HG03442 (cell line): ENCODE measurements around the gene CISH.
A peak's percentile ranks its signal among the peaks of the same experiment; 100 is the strongest.

Source experiments
- ATAC-seq: cut with Tn5 transposase; IDR thresholded peaks from one replicate; pipeline ENCODE4 v1.9.1; 2021; ENCODE audit warnings: mild to moderate bottlenecking, moderate library complexity; ENCODE audit not compliant: unreplicated experiment

CISH gene

GRCh38 chr3:50573566-50574443 lies 37.8 kb downstream of the CISH start:
- ATAC-seq, result no peak

- ATAC-seq, result no peak
Measured at GRCh38 chr3:50572801-50573371, 38.7 kb downstream of the CISH start.

- no peak for ATAC-seq
Measured at GRCh38 chr3:50572158-50572557, 39.4 kb downstream of the CISH start.

GRCh38 chr3:50571486-50571885 lies 40.1 kb downstream of the CISH start:
- ATAC-seq, result no peak

- ATAC-seq, result no peak
Measured at GRCh38 chr3:50570508-50571279, 40.9 kb downstream of the CISH start.

DNA sequence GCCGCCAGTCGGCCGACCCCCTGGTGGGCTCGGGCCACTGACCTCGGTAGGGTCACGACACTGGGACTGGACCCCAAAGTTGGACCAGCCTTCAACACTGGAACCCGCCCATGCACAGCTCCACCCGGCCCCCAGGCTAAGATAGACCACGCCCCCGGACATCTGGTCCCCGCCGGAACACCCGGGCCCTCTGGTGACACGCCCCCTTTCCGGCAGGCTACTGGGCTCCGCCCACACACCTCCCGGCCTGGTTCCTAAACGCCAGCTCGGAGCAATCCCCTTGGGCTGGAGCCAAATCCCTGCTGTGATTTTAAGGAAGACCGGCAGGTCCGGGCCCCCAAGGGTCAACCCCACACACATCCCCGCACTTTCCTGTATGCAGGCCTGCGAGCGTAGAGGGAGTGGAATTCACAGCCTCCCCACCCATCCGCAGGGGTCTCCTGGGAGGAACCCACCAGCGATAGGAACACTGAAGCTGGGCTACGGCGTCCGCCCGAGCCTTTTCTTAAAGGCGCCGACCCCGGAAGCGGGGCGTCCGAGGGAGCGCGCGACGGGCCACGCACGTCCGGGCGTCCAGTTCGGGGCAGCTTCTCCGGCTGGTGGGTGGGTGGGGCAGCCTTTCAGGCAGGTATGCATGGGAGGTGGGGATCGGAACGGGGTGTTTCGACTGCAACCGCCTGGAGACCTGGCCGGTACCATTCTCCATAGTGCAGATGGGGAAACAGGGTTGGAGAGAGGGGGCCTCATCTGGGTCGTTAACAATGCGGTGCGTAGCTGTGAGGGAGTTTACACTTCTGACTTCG lies 42.4 kb downstream of the CISH start, which contains the start of gene HEMK1:
TSS of gene HEMK1 (plus strand) at position 576 of the 803 bp plus-strand sequence. CDS start 1,583 bp downstream, outside the sequence.
- ATAC-seq, result peak; percentile 51

- ATAC-seq, result peak; percentile 85
Measured at GRCh38 chr3:50567386-50568167, 44.0 kb downstream of the CISH start, which contains the start of gene C3orf18. Gene C3orf18, minus strand, starts transcription at chr3:50567747. Its CDS starts 2,048 bp downstream, at chr3:50565699.

GRCh38 chr3:50567011-50567385 lies 44.6 kb downstream of the CISH start:
- ATAC-seq, result no peak

DNA sequence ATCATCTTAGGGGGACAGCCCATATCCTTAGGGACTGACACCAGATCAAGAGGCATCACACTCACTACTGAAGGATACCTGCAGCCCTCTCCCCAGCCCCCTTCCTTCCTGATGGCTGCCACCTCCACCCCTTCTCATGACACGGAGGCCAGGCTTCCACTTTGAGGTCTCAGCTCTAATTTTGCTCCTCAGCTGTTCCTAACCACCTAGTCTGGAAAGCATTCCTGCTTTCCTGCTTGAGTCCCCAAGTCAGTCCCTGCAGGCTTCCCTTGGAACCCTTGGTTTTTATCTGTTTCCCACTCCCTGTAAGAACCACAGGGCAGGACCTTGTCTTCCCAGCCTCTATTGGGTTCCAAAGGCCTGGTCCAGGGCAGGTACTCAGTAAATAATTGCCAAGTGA lies 47.3 kb downstream of the CISH start:
- no peak for ATAC-seq

- ATAC-seq, result no peak
Measured at GRCh38 chr3:50563867-50564266, 47.7 kb downstream of the CISH start.

- no peak for ATAC-seq
Measured at GRCh38 chr3:50562861-50563260, 48.7 kb downstream of the CISH start.

- ATAC-seq, result no peak
Measured at GRCh38 chr3:50559702-50560101, 51.9 kb downstream of the CISH start.

DNA sequence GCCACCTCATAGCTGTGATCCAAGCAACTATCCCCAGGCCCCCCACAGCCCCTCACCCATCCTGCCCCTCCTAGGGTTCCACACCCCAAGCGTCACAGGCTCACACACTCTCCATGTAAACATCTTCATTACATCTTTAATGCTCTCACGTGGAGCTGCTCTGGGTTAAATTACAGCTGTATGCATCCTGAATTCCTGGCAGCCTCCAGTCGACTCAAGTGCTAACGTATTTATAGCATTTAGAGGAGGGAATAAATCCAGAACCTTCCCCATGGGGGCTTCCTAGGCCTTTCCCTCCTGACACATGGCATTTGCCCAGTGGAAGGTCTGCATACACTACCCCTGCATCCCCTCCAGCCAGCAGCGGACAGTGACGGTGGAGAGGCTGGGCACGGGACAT lies 53.7 kb downstream of the CISH start:
- no peak for ATAC-seq

DNA sequence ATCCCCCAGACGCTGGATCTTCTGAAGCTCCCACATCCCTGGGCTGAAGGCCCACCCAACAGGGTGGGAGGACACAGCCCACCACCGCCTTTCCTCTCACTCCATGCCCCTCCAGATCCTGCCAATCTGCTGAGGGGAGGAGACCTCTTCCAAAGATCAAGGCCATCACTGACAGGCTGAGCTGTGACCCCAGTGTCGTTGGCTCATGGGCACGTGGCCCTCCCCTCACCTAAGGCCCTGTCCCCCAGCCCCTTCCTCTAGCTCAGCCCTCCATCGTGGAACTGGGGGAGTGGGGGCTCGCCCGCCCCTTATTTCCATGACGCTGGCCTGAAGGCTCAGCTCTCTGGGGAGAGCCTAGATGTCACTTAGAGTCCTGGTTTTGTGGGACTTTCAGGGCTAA lies 54.5 kb downstream of the CISH start:
- ATAC-seq, result no peak
